K562 (cell line): ENCODE results near the gene SLC5A10. TPM values are rescaled to one million over a fixed set of nuclear protein-coding genes. Genes with fewer than 3 reads are reported as not detected.

Source experiments
- ATAC-seq: fragments of 200-7000 bp; cut with Tn5 transposase; 3 replicates; pipeline ENCODE4 v1.9.1; 2020; ENCODE audit warnings: moderate library complexity
- BruUV-seq: library from RNA; stranded (reverse); fragments of 400-500 nt; replicated peaks from 2 replicates; lab custom pipeline; 2021; lab: Mats Ljungman, UMichigan
- CTCF ChIA-PET: fragments of 300-600 bp; formaldehyde crosslinking; extraction: SDS; loops from one replicate; lab custom pipeline; 2021; ENCODE audit warnings: low intra/inter-chr PET ratio; lab: Yijun Ruan, JAX
- POLR2A ChIA-PET: fragments of 300-600, 350-650 bp; sonication (Branson Sonifier 250); formaldehyde crosslinking; extraction: SDS; loops from one replicate; lab custom pipeline; 2021; ENCODE audit warnings: antibody characterized with exemption, inconsistent platforms; lab: Yijun Ruan, JAX
- DNase-seq, 4 experiments: peaks; one replicate each; pipeline versions ENCODE4 v3.0.0 to v3.0.0-alpha.2; 2011 to 2018; ENCODE audit warnings: low spot score in 3 of 4, mixed read lengths in 3 of 4; ENCODE audit errors: extremely low read depth in 1 of 4
- FAIRE-seq: peaks from 2 replicates; lab custom pipeline; 2011; peaks lifted over from hg19 to GRCh38; lab: Jason Lieb, UNC
- H2AFZ ChIP-seq: 2 replicates; pipeline ENCODE4 v1.6.0; 2011; ENCODE audit warnings: low read depth, low read length, control low read depth, inconsistent platforms
- H3K27ac ChIP-seq: fragments of 200-600 bp; 3 replicates; pipeline ENCODE4 v1.8.0; 2011; ENCODE audit warnings: low read depth, mild to moderate bottlenecking, control low read depth, inconsistent platforms, low read length, moderate library complexity, mixed read lengths; ENCODE audit errors: extremely low read depth
- H3K27me3 ChIP-seq, 2 experiments: fragments of 300-600 bp in 1 of 2; 2 replicates in 1 of 2; 3 replicates in 1 of 2; pipeline versions ENCODE4 v1.6.0 to v1.8.0; 2011; ENCODE audit warnings: inconsistent platforms in 2 of 2, low read length in 2 of 2, mild to moderate bottlenecking in 1 of 2, mixed read lengths in 1 of 2, moderate library complexity in 1 of 2; ENCODE audit not compliant: control insufficient read depth in 2 of 2, insufficient read depth in 2 of 2
- H3K36me3 ChIP-seq: fragments of 300-600 bp; 3 replicates; pipeline ENCODE4 v1.8.0; 2011; ENCODE audit warnings: mild to moderate bottlenecking, low read length, inconsistent platforms; ENCODE audit not compliant: control insufficient read depth, insufficient read depth
- H3K4me1 ChIP-seq, 2 experiments: fragments of 200-600 bp in 1 of 2; replicated peaks in 1 of 2; 2 replicates in 1 of 2; 3 replicates in 1 of 2; pipeline versions ENCODE4 v1.5.1 to v1.8.0; 2011; ENCODE audit warnings: inconsistent platforms in 2 of 2, low read length in 2 of 2, mild to moderate bottlenecking in 1 of 2, mixed read lengths in 1 of 2, moderate library complexity in 1 of 2; ENCODE audit not compliant: control insufficient read depth in 2 of 2, insufficient read depth in 2 of 2
- H3K4me2 ChIP-seq: 2 replicates; pipeline ENCODE4 v1.6.1; 2011; ENCODE audit warnings: low read length, control low read depth, inconsistent platforms, mixed read lengths; ENCODE audit not compliant: insufficient read depth
- H3K4me3 ChIP-seq: fragments of 200-600 bp; sonication (generic), shearing (Covaris generic); 2 replicates; pipeline ENCODE4 v1.5.1; 2016; ENCODE audit warnings: control low read depth, inconsistent platforms
- H3K79me2 ChIP-seq: fragments of 200-600 bp; 3 replicates; pipeline ENCODE4 v1.8.0; 2011; ENCODE audit warnings: low read length, inconsistent platforms; ENCODE audit not compliant: control insufficient read depth, insufficient read depth
- H3K9ac ChIP-seq, 2 experiments: 2 replicates each; pipeline versions ENCODE4 v1.6.0 to v1.6.1; 2011; ENCODE audit warnings: low read depth in 2 of 2, low read length in 2 of 2, control low read depth in 1 of 2, inconsistent platforms in 1 of 2, mild to moderate bottlenecking in 1 of 2, mixed read lengths in 1 of 2; ENCODE audit not compliant: insufficient read depth in 1 of 2
- H3K9me1 ChIP-seq: one replicate; pipeline ENCODE4 v1.6.0; 2011; ENCODE audit warnings: inconsistent platforms, mild to moderate bottlenecking, low read length, moderate library complexity; ENCODE audit not compliant: control insufficient read depth, insufficient read depth
- H3K9me3 ChIP-seq: replicated peaks from 2 replicates; pipeline ENCODE4 v1.5.1; 2011; ENCODE audit warnings: low read depth, low read length, inconsistent platforms; ENCODE audit not compliant: control insufficient read depth, insufficient read depth
- H4K20me1 ChIP-seq: replicated peaks from 2 replicates; pipeline ENCODE4 v1.6.1; 2011; ENCODE audit warnings: low read length, inconsistent platforms, mixed read lengths; ENCODE audit not compliant: control insufficient read depth, insufficient read depth
- BCOR ChIP-seq: fragments of 450-650 bp; IDR thresholded peaks from 2 replicates; pipeline ENCODE4 v1.6.1; 2016
- BMI1 ChIP-seq: fragments of 150-350 bp; IDR thresholded peaks from 2 replicates; pipeline ENCODE4 v1.6.1; 2014; ENCODE audit warnings: low read length
- GATA2 ChIP-seq: sonication (generic); formaldehyde crosslinking; IDR thresholded peaks from 2 replicates; pipeline ENCODE4 v1.4.0; 2020; ENCODE audit warnings: mild to moderate bottlenecking, missing genetic modification reagents
- HLTF ChIP-seq: fragments of 450-650 bp; IDR thresholded peaks from 2 replicates; pipeline ENCODE4 v1.6.1; 2016
- MAFF ChIP-seq: IDR thresholded peaks from 2 replicates; pipeline ENCODE4 v1.6.1; 2012; ENCODE audit warnings: low read length, improper control_type of control experiment
- MEF2D ChIP-seq: conservative IDR thresholded peaks from 2 replicates; pipeline ENCODE4 v1.6.1; 2016; ENCODE audit warnings: low read depth, missing genetic modification characterization, missing compliant biosample characterization
- POLR2AphosphoS2 ChIP-seq: IDR thresholded peaks from 2 replicates; pipeline ENCODE4 v1.6.1; 2012; ENCODE audit warnings: low read length, improper control_type of control experiment
- POLR2H ChIP-seq: IDR thresholded peaks from 2 replicates; pipeline ENCODE4 v1.6.1; 2016; ENCODE audit warnings: missing genetic modification characterization, low read depth, mild to moderate bottlenecking, control low read depth, missing compliant biosample characterization, moderate library complexity
- TCFL5 ChIP-seq: fragments of 250-450 bp; sonication (Bioruptor Pico); conservative IDR thresholded peaks from 2 replicates; pipeline ENCODE4 v1.6.1; 2021; ENCODE audit warnings: mild to moderate bottlenecking, moderate library complexity, matching md5 sums
- TSHZ1 ChIP-seq: fragments of 250-450 bp; sonication (Bioruptor Pico); IDR thresholded peaks from 2 replicates; pipeline ENCODE4 v1.4.0; 2020; ENCODE audit warnings: mild to moderate bottlenecking, moderate library complexity
- ZC3H8 ChIP-seq: fragments of 450-650 bp; IDR thresholded peaks from 2 replicates; pipeline ENCODE4 v1.6.1; 2017
- ZNF253 ChIP-seq: fragments of 250-450 bp; sonication (Bioruptor Pico); conservative IDR thresholded peaks from 2 replicates; pipeline ENCODE4 v1.6.1; 2021; ENCODE audit warnings: mild to moderate bottlenecking
- ZNF717 ChIP-seq: fragments of 250-450 bp; sonication (Bioruptor Pico); IDR thresholded peaks from 2 replicates; pipeline ENCODE4 v1.5.0; 2021
- ZNF76 ChIP-seq: fragments of 250-450 bp; sonication (Bioruptor Pico); IDR thresholded peaks from 2 replicates; pipeline ENCODE4 v1.4.0; 2020; ENCODE audit warnings: mild to moderate bottlenecking, moderate library complexity, borderline replicate concordance
- WGBS: fragments of 100-300 bp; shearing (Covaris generic); methylation state at CpG from one replicate; pipeline ENCODE4 v1.1.6; 2016; ENCODE audit warnings: low coverage, mixed read lengths; ENCODE audit not compliant: insufficient coverage; ENCODE audit errors: missing lambda C conversion rate; 5-methylcytosine and 5-hydroxymethylcytosine counted together
- in situ Hi-C: fragments of 300-500 bp; cut with MboI; formaldehyde crosslinking; loops from 4 replicates; pipeline ENCODE4 v1.15.0; 2018; ENCODE audit warnings: inconsistent platforms, mixed read lengths
- intact Hi-C: fragments of 100-400 bp; cut with micrococcal nuclease; formaldehyde crosslinking; loops from 2 replicates; pipeline ENCODE4 v1.14.2; 2022
- polyA plus RNA-seq, 8 experiments: library from polyadenylated mRNA; depleted of rRNA in 4 of 8; stranded (reverse) in 5 of 8; unstranded in 3 of 8; fragments of >200 nt; fragmentation: Nextera tagmentation in 2 of 8; fragmentation: Illumina TruSeq in 1 of 8; extraction: Ambion mirVana in 2 of 8; extraction: Trizol in 1 of 8; gene quantifications; 2 replicates each; pipeline versions ENCODE4 v1.2.1 to v1.2.3, GENCODE V29; 2011 to 2014; ENCODE audit warnings: inconsistent platforms in 1 of 8, missing spikeins in 1 of 8
- total RNA-seq, 7 experiments: library from RNA; depleted of rRNA in 6 of 7; stranded (reverse); fragments of >200 nt in 6 of 7; fragmentation: Illumina TruSeq in 2 of 7; extraction: Trizol in 2 of 7; gene quantifications; 2 replicates each; pipeline versions ENCODE4 v1.2.1 to v1.2.3, GENCODE V29; 2011 to 2021; ENCODE audit warnings: low replicate concordance in 1 of 7
- TF ChIP-seq, protein P1 (sequence below): sonication (generic); formaldehyde crosslinking; IDR thresholded peaks from 2 replicates; pipeline ENCODE4 v1.5.0; 2020; ENCODE audit warnings: missing genetic modification reagents
- TF ChIP-seq, protein P2 (sequence below): fragments of 450-650 bp; IDR thresholded peaks from 2 replicates; pipeline ENCODE4 v1.6.1; 2016; ENCODE audit warnings: mild to moderate bottlenecking
- TF ChIP-seq, protein P3 (sequence below), 2 experiments: fragments of 200-800 bp in 1 of 2; sonication (Bioruptor generic) in 1 of 2; sonication (generic) in 1 of 2; formaldehyde crosslinking in 1 of 2; IDR thresholded peaks in 1 of 2; conservative IDR thresholded peaks in 1 of 2; 2 replicates each; pipeline versions ENCODE4 v1.5.0 to v1.6.1; 2016 to 2020; ENCODE audit warnings: missing compliant biosample characterization in 1 of 2, missing genetic modification characterization in 1 of 2, missing genetic modification reagents in 1 of 2

The SLC5A10 gene
- total and polyA plus RNA-seq, 9 of the 15 experiments (the other 6 are each of a cell fraction or from before 2014, with no cell fraction given): 0.03 to 0.09 (median 0.03) TPM; not detected in 5

DNA sequence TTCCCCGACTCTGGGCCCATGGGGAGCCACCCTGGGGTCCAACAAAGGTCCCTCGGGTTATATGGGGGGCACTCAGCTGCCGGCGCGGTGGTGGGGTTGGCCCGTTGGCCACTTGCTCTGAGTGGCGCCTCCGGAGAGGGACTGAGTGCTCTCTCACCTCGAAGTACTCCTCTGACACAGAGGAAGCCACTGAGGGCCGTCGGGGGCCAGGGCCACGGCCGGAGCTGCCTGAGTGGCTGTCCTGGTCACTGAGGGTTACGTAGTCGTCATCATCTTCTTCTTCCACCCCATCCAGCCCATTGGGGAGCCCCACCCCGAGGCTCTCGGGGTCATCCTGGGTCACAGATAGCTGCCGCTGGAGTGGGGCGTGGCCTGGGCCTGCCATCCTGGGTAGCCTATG is 25.7 kb downstream of the SLC5A10 start:
- Histone ChIP-seq H3K4me3 (no peak overlapping the region), H3K9me1 (no peaks in the 10 kb centered on the region), H3K27ac (no peak overlapping the region), H2AFZ (no peak overlapping the region), H3K79me2 (no peaks in the 10 kb centered on the region), H3K9ac (0 out of 4 replicates have a peak overlapping the region, but pooled peaks of 1 of the 2 experiments have one; percentile 9), H3K4me1 (peaks cover 10 to 44% of the 10 kb centered on the region in 2 experiments; a peak in 4 of 5 replicates), H4K20me1 (no peaks in the 10 kb centered on the region), H3K27me3 (no peaks in the 10 kb centered on the region), H3K4me2 (no peak overlapping the region), H3K9me3 (no peaks in the 10 kb centered on the region), H3K36me3 (peaks cover 32% of the 10 kb centered on the region; the same call in 1 of the 3 replicates)
- intact Hi-C loops: no loop called here
- FAIRE-seq (no peak), DNase-seq (no peak), ATAC-seq (no peak)
- ChIA-PET CTCF (no interaction called here), POLR2A (no interaction called here)
- TF ChIP-seq BMI1: no peak
- TF ChIP-seq POLR2H (tag): no peak
- no peak for TF ChIP-seq TCFL5 (CRISPR knock-in tag)
- TF ChIP-seq HLTF: no peak
- TF ChIP-seq, protein P1, sequence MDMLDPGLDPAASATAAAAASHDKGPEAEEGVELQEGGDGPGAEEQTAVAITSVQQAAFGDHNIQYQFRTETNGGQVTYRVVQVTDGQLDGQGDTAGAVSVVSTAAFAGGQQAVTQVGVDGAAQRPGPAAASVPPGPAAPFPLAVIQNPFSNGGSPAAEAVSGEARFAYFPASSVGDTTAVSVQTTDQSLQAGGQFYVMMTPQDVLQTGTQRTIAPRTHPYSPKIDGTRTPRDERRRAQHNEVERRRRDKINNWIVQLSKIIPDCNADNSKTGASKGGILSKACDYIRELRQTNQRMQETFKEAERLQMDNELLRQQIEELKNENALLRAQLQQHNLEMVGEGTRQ (CRISPR knock-in tag): no peak
- TF ChIP-seq ZNF253: no peak
- TF ChIP-seq MEF2D (tag): no peak
- no peak for TF ChIP-seq MAFF
- no peak for TF ChIP-seq TSHZ1 (CRISPR knock-in tag)
- TF ChIP-seq ZC3H8: no peak
- TF ChIP-seq, protein P2, sequence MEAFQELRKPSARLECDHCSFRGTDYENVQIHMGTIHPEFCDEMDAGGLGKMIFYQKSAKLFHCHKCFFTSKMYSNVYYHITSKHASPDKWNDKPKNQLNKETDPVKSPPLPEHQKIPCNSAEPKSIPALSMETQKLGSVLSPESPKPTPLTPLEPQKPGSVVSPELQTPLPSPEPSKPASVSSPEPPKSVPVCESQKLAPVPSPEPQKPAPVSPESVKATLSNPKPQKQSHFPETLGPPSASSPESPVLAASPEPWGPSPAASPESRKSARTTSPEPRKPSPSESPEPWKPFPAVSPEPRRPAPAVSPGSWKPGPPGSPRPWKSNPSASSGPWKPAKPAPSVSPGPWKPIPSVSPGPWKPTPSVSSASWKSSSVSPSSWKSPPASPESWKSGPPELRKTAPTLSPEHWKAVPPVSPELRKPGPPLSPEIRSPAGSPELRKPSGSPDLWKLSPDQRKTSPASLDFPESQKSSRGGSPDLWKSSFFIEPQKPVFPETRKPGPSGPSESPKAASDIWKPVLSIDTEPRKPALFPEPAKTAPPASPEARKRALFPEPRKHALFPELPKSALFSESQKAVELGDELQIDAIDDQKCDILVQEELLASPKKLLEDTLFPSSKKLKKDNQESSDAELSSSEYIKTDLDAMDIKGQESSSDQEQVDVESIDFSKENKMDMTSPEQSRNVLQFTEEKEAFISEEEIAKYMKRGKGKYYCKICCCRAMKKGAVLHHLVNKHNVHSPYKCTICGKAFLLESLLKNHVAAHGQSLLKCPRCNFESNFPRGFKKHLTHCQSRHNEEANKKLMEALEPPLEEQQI: no peak
- TF ChIP-seq ZNF717 (CRISPR knock-in tag): no peak
- TF ChIP-seq BCOR: no peak
- TF ChIP-seq POLR2AphosphoS2: no peak
- no peak for TF ChIP-seq GATA2 (CRISPR knock-in tag)
- TF ChIP-seq, protein P3, sequence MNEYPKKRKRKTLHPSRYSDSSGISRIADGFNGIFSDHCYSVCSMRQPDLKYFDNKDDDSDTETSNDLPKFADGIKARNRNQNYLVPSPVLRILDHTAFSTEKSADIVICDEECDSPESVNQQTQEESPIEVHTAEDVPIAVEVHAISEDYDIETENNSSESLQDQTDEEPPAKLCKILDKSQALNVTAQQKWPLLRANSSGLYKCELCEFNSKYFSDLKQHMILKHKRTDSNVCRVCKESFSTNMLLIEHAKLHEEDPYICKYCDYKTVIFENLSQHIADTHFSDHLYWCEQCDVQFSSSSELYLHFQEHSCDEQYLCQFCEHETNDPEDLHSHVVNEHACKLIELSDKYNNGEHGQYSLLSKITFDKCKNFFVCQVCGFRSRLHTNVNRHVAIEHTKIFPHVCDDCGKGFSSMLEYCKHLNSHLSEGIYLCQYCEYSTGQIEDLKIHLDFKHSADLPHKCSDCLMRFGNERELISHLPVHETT (CRISPR knock-in tag; conservative IDR thresholded peaks at IDR 0.05 in 1 of 2, IDR thresholded peaks at IDR 0.05 in 1 of 2): no peak
- TF ChIP-seq ZNF76: no peak
- BruUV-seq: no TSS peak
- in situ Hi-C loops: loop anchor here (5.0 kb wide), 1 partner anchor 40 kb away; no protein-coding TSS in a partner anchor
- WGBS: 84% methylated on average over 6 of the region's 19 CpGs
